CD4-positive, alpha-beta T cell (primary cell): ENCODE measurements around the gene LCE6A. TPM values are rescaled to one million over a fixed set of nuclear protein-coding genes. Genes with fewer than 3 reads are reported as not detected.

ENCODE experiments used
- ATAC-seq: fragments of 200-7000 bp; cut with Tn5 transposase; one replicate; pipeline ENCODE4 v1.10.0; 2022; ENCODE audit warnings: mild to moderate bottlenecking; ENCODE audit not compliant: poor library complexity
- CTCF ChIA-PET: fragments of 350-600 bp; sonication (Branson Sonifier 250); formaldehyde crosslinking; loops from one replicate; lab custom pipeline; 2021; ENCODE audit warnings: antibody characterized with exemption, inconsistent platforms; lab: Charles Lee
- POLR2A ChIA-PET: fragments of 350-600 bp; sonication (Branson Sonifier 250); formaldehyde crosslinking; loops from one replicate; lab custom pipeline; 2021; ENCODE audit warnings: antibody characterized with exemption, inconsistent platforms; lab: Charles Lee
- DNase-seq, 14 experiments: peaks; one replicate each; pipeline ENCODE4 v3.0.0-alpha.2; 2013 to 2020; ENCODE audit warnings: mixed read lengths in 2 of 14
- H3K27ac ChIP-seq, 2 donors: one replicate each; pipeline versions ENCODE4 v1.5.1 to v1.7.0; 2013; ENCODE audit warnings: low read length in 2 of 2, low read depth in 1 of 2, mild to moderate bottlenecking in 1 of 2
- H3K27me3 ChIP-seq, 2 experiments: 1 replicate in 1 of 2; 2 replicates in 1 of 2; pipeline versions ENCODE4 v1.6.1 to v1.7.0; 2013; ENCODE audit warnings: low read length in 2 of 2, control low read depth in 1 of 2, mild to moderate bottlenecking in 1 of 2, moderate library complexity in 1 of 2; ENCODE audit not compliant: insufficient read depth in 2 of 2, control insufficient read depth in 1 of 2
- H3K36me3 ChIP-seq: one replicate; pipeline ENCODE4 v1.6.1; 2013; ENCODE audit warnings: low read length, control low read depth; ENCODE audit not compliant: insufficient read depth
- H3K4me1 ChIP-seq: one replicate; pipeline ENCODE4 v1.6.1; 2013; ENCODE audit warnings: low read length, control low read depth; ENCODE audit not compliant: insufficient read depth
- H3K4me3 ChIP-seq: one replicate; pipeline ENCODE4 v1.5.1; 2013; ENCODE audit warnings: mild to moderate bottlenecking, low read length, moderate library complexity
- H3K9me3 ChIP-seq, 2 experiments: 1 replicate in 1 of 2; 2 replicates in 1 of 2; pipeline versions ENCODE4 v1.6.1 to v1.7.0; 2013; ENCODE audit warnings: low read length in 2 of 2, mild to moderate bottlenecking in 2 of 2, control low read depth in 1 of 2, moderate library complexity in 1 of 2; ENCODE audit not compliant: control insufficient read depth in 1 of 2, insufficient read depth in 1 of 2
- H3K27ac Mint-ChIP-seq: one replicate; pipeline ENCODE4 v1.8.0; 2020; ENCODE audit warnings: mixed read lengths
- H3K27me3 Mint-ChIP-seq: one replicate; pipeline ENCODE4 v1.8.0; 2021; ENCODE audit warnings: mixed read lengths
- H3K36me3 Mint-ChIP-seq: one replicate; pipeline ENCODE4 v1.8.0; 2021; ENCODE audit warnings: low read depth, mixed read lengths
- H3K4me1 Mint-ChIP-seq: one replicate; pipeline ENCODE4 v1.8.0; 2021; ENCODE audit warnings: low read depth, mixed read lengths
- H3K4me3 Mint-ChIP-seq: one replicate; pipeline ENCODE4 v1.8.0; 2020; ENCODE audit warnings: mild to moderate bottlenecking, mixed read lengths
- H3K9me3 Mint-ChIP-seq: one replicate; pipeline ENCODE4 v1.8.0; 2020; ENCODE audit warnings: mixed read lengths
- CTCF ChIP-seq: fragments of 200-600 bp; IDR thresholded peaks from one replicate; pipeline ENCODE4 v1.8.0; 2022; ENCODE audit warnings: antibody characterized with exemption, mild to moderate bottlenecking
- intact Hi-C, 2 experiments: fragments of 100-400 bp; cut with DNase I in 1 of 2; cut with micrococcal nuclease in 1 of 2; formaldehyde crosslinking; loops; one replicate each; pipeline versions ENCODE4 v1.15.1 to v1.9.0; 2023 to 2025; cut with DNase I, micrococcal nuclease
- total RNA-seq, 174 experiments: library from RNA in 2 of 174; stranded (reverse) in 2 of 174; gene quantifications; one replicate each; pipeline ENCODE4 v1.2.3 and lab custom pipeline; 2021 to 2026

The LCE6A gene
- total RNA-seq, 2 experiments from 2014 or later, result not detected

- H3K9me3 ChIP-seq, result no peaks in the 10 kb centered on the region
- intact Hi-C loops, result no loop called here
- H3K36me3 Mint-ChIP-seq, result no peaks in the 10 kb centered on the region
- no peaks in the 10 kb centered on the region for H3K9me3 Mint-ChIP-seq
- DNase-seq (peak in 1 of 14 experiments; percentile 4), ATAC-seq (no peak)
- H3K27me3 Mint-ChIP-seq, result peaks cover 4% of the 10 kb centered on the region
- H3K36me3 ChIP-seq, result no peaks in the 10 kb centered on the region
- no peak within 1 kb of the TSS for H3K4me3 Mint-ChIP-seq
- H3K4me3 ChIP-seq, result no peak within 1 kb of the TSS
- no peak within 1 kb of the TSS for H3K27ac Mint-ChIP-seq
- POLR2A ChIA-PET, result no interaction called here
- no peak for TF ChIP-seq CTCF
- CTCF ChIA-PET, result no interaction called here
- no peak within 1 kb of the TSS for H3K27ac ChIP-seq
- no peaks in the 10 kb centered on the region for H3K27me3 ChIP-seq
- no peaks in the 10 kb centered on the region for H3K4me1 Mint-ChIP-seq
- H3K4me1 ChIP-seq, result no peaks in the 10 kb centered on the region
These were observed 35.4 kb downstream of the LCE6A start, which contains the start of gene SMCP for GRCh38 chr1:152878042-152878441. Gene SMCP, plus strand, starts transcription at chr1:152878322. Its CDS starts 6,101 bp downstream, at chr1:152884423.

GRCh38 chr1:152879559-152880198 lies 37.0 kb downstream of the LCE6A start:
- intact Hi-C loops, result no loop called here
- Histone ChIP-seq H3K27ac (no peak overlapping the region), H3K36me3 (no peaks in the 10 kb centered on the region), H3K27me3 (no peaks in the 10 kb centered on the region), H3K4me1 (no peaks in the 10 kb centered on the region), H3K9me3 (no peaks in the 10 kb centered on the region), H3K4me3 (no peak overlapping the region)
- Mint-ChIP-seq H3K4me3 (no peak overlapping the region), H3K4me1 (no peaks in the 10 kb centered on the region), H3K27ac (no peak overlapping the region), H3K36me3 (no peaks in the 10 kb centered on the region), H3K27me3 (peaks cover 4% of the 10 kb centered on the region), H3K9me3 (no peaks in the 10 kb centered on the region)
- CTCF ChIA-PET, result no interaction called here
- POLR2A ChIA-PET, result no interaction called here
- no peak for TF ChIP-seq CTCF
- no peak for DNase-seq
- no peak for ATAC-seq

GRCh38 chr1:152880316-152880715 lies 37.7 kb downstream of the LCE6A start:
- H3K4me1 Mint-ChIP-seq, result no peaks in the 10 kb centered on the region
- H3K9me3 Mint-ChIP-seq, result no peaks in the 10 kb centered on the region
- no peaks in the 10 kb centered on the region for H3K36me3 ChIP-seq
- no peak overlapping the region for H3K4me3 ChIP-seq
- no peak for TF ChIP-seq CTCF
- POLR2A ChIA-PET, result no interaction called here
- H3K27ac ChIP-seq, result no peak overlapping the region
- DNase-seq (no peak), ATAC-seq (no peak)
- CTCF ChIA-PET, result no interaction called here
- H3K9me3 ChIP-seq, result no peaks in the 10 kb centered on the region
- no peaks in the 10 kb centered on the region for H3K36me3 Mint-ChIP-seq
- intact Hi-C loops, result no loop called here
- H3K4me1 ChIP-seq, result no peaks in the 10 kb centered on the region
- peaks cover 4% of the 10 kb centered on the region for H3K27me3 Mint-ChIP-seq
- no peak overlapping the region for H3K4me3 Mint-ChIP-seq
- H3K27ac Mint-ChIP-seq, result no peak overlapping the region
- H3K27me3 ChIP-seq, result no peaks in the 10 kb centered on the region
